Measurements from ENCODE around the gene SMARCA2. TPM values are rescaled to one million over a fixed set of nuclear protein-coding genes. Genes with fewer than 3 reads are reported as not detected.

SMARCA2 gene
- total RNA-seq, 1 experiment from 2014 or later, result 27.9 TPM

DNA sequence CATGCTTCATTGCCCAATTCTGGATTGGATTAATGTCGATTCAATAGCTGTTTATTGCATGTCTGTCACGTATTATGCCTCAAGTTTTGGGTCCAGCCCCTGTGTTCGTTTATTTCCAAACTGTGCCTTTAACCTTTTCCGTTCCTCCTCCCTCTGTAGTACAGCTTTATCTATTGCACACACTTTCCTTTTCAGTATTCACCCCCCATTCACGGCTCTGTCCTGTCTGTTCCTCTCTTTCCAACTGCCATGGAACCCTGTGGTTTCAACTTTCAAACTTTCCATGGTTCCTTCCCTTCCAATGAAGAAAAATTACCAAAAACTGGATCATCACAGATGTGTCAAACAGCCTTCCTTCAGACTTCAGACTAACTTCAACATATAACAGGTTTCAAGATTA lies 17.1 kb downstream of the SMARCA2 start:
- Histone ChIP-seq H3F3A (ENCODE audit: low read length, unreplicated experiment) (no peaks in the 10 kb centered on the region), H3K27ac (ENCODE audit: low read length) (no peak overlapping the region), H4K20me1 (ENCODE audit: low read length) (no peaks in the 10 kb centered on the region), H3K27me3 (ENCODE audit: low read length) (no peaks in the 10 kb centered on the region), H2AFZ (ENCODE audit: low read length) (no peak overlapping the region), H3K4me2 (ENCODE audit: low read length) (no peak overlapping the region), H3K4me3 (ENCODE audit: low read length) (no peak overlapping the region), H3K9me3 (ENCODE audit: low read length) (no peaks in the 10 kb centered on the region), H3K4me1 (ENCODE audit: insufficient read depth, low read length) (no peaks in the 10 kb centered on the region), H3K9me2 (replicated peaks; ENCODE audit: low read length) (no peaks in the 10 kb centered on the region), H3K9ac (ENCODE audit: low read length) (no peak overlapping the region), H3K36me3 (ENCODE audit: low read depth, low read length) (no peaks in the 10 kb centered on the region), H3K79me2 (ENCODE audit: low read length) (peaks cover 12% of the 10 kb centered on the region; the same call in 1 of the 2 replicates)
- BruUV-seq (replicated peaks), result no TSS peak
- ChIA-PET CTCF (no interaction called here), POLR2A (ENCODE audit: unreplicated experiment) (no interaction called here)
- TF ChIP-seq EZH2phosphoT487 (IDR thresholded peaks at IDR 0.05; ENCODE audit: borderline replicate concordance, low read length), result no peak
- TF ChIP-seq, protein P1, sequence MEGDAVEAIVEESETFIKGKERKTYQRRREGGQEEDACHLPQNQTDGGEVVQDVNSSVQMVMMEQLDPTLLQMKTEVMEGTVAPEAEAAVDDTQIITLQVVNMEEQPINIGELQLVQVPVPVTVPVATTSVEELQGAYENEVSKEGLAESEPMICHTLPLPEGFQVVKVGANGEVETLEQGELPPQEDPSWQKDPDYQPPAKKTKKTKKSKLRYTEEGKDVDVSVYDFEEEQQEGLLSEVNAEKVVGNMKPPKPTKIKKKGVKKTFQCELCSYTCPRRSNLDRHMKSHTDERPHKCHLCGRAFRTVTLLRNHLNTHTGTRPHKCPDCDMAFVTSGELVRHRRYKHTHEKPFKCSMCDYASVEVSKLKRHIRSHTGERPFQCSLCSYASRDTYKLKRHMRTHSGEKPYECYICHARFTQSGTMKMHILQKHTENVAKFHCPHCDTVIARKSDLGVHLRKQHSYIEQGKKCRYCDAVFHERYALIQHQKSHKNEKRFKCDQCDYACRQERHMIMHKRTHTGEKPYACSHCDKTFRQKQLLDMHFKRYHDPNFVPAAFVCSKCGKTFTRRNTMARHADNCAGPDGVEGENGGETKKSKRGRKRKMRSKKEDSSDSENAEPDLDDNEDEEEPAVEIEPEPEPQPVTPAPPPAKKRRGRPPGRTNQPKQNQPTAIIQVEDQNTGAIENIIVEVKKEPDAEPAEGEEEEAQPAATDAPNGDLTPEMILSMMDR (conservative IDR thresholded peaks at IDR 0.05; ENCODE audit: low read depth, low read length), result no peak
- intact Hi-C loops (cut with micrococcal nuclease), result no loop called here
- ATAC-seq, result no peak
- DNase-seq, result no peak

DNA sequence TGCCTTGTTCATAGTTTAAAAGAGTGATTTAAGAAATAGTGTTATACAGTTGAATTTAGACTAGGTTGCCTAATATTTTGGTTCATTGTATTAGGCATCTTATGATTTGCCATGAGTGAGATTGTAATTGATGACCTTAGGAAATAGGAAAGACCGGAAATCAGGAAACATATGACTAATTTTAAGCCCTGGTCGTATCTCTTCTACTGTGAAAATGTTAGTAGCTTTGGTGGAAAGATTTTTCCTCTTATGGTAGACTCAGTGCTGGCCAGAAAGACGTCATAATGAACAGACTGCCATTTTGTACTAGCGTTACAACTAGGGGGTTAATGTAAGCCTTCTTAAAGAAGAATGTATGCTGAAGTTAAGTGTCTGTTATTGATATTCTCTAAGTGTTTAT lies 21.7 kb downstream of the SMARCA2 start:
- H3K9ac ChIP-seq (ENCODE audit: low read length), result no peak overlapping the region
- H3K9me3 ChIP-seq (ENCODE audit: low read length), result no peaks in the 10 kb centered on the region
- no peaks in the 10 kb centered on the region for H3K36me3 ChIP-seq (ENCODE audit: low read depth, low read length)
- H3K9me2 ChIP-seq (replicated peaks; ENCODE audit: low read length), result no peaks in the 10 kb centered on the region
- H3K27ac ChIP-seq (ENCODE audit: low read length), result no peak overlapping the region
- no peaks in the 10 kb centered on the region for H3F3A ChIP-seq (ENCODE audit: low read length, unreplicated experiment)
- H3K4me3 ChIP-seq (ENCODE audit: low read length), result no peak overlapping the region
- no peak overlapping the region for H2AFZ ChIP-seq (ENCODE audit: low read length)
- H3K4me1 ChIP-seq (ENCODE audit: insufficient read depth, low read length), result no peaks in the 10 kb centered on the region
- H3K27me3 ChIP-seq (ENCODE audit: low read length), result no peaks in the 10 kb centered on the region
- no peaks in the 10 kb centered on the region for H4K20me1 ChIP-seq (ENCODE audit: low read length)
- TF ChIP-seq, protein P1 (conservative IDR thresholded peaks at IDR 0.05; ENCODE audit: low read depth, low read length), result no peak
- TF ChIP-seq EZH2phosphoT487 (IDR thresholded peaks at IDR 0.05; ENCODE audit: borderline replicate concordance, low read length), result no peak
- TF ChIP-seq EZH2 (IDR thresholded peaks at IDR 0.05; ENCODE audit: low read length, unreplicated experiment), result no peak
- DNase-seq, result no peak
- no peak overlapping the region for H3K4me2 ChIP-seq (ENCODE audit: low read length)
- POLR2A ChIA-PET (ENCODE audit: unreplicated experiment), result no interaction called here
- BruUV-seq (replicated peaks), result no TSS peak
- ATAC-seq, result no peak
- CTCF ChIA-PET, result no interaction called here
- H3K79me2 ChIP-seq (ENCODE audit: low read length), result no peaks in the 10 kb centered on the region
- intact Hi-C loops (cut with micrococcal nuclease), result no loop called here

DNA sequence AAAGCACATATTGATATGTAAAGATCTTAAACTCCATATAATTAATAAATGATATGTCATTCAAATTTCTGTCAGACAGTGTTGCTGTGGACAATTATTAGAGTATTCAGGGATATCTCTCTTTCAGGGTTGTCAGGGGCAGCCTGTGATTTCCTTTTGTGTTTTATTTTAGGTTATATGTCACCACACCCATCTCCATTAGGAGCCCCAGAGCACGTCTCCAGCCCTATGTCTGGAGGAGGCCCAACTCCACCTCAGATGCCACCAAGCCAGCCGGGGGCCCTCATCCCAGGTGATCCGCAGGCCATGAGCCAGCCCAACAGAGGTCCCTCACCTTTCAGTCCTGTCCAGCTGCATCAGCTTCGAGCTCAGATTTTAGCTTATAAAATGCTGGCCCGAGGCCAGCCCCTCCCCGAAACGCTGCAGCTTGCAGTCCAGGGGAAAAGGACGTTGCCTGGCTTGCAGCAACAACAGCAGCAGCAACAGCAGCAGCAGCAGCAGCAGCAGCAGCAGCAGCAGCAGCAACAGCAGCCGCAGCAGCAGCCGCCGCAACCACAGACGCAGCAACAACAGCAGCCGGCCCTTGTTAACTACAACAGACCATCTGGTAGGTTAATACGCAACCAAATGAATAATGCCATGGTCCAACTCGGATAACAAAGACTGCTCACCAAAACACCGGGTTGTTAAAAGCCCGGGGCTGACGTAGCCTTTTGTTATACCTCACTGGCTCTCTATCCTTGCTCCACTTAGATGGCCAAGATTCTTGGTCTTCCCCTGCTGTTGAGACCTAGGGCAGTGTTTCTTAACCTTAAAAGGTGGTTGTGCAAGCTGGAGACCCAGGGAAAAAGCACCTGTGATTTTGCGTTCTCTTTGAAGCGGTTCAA lies 24.4 kb downstream of the SMARCA2 start:
- no peak overlapping the region for H3K4me3 ChIP-seq (ENCODE audit: low read length)
- ChIA-PET POLR2A (ENCODE audit: unreplicated experiment) (no interaction called here), CTCF (no interaction called here)
- no peak for DNase-seq
- no peaks in the 10 kb centered on the region for H4K20me1 ChIP-seq (ENCODE audit: low read length)
- no TSS peak for BruUV-seq (replicated peaks)
- no peak overlapping the region for H2AFZ ChIP-seq (ENCODE audit: low read length)
- no peaks in the 10 kb centered on the region for H3F3A ChIP-seq (ENCODE audit: low read length, unreplicated experiment)
- H3K27ac ChIP-seq (ENCODE audit: low read length), result no peak overlapping the region
- H3K9ac ChIP-seq (ENCODE audit: low read length), result no peak overlapping the region
- H3K9me3 ChIP-seq (ENCODE audit: low read length), result no peaks in the 10 kb centered on the region
- no peaks in the 10 kb centered on the region for H3K4me1 ChIP-seq (ENCODE audit: insufficient read depth, low read length)
- intact Hi-C loops (cut with micrococcal nuclease), result no loop called here
- no peak overlapping the region for H3K4me2 ChIP-seq (ENCODE audit: low read length)
- H3K36me3 ChIP-seq (ENCODE audit: low read depth, low read length), result no peaks in the 10 kb centered on the region
- H3K79me2 ChIP-seq (ENCODE audit: low read length), result no peaks in the 10 kb centered on the region
- no peak for TF ChIP-seq EZH2 (IDR thresholded peaks at IDR 0.05; ENCODE audit: low read length, unreplicated experiment)
- TF ChIP-seq, protein P1 (conservative IDR thresholded peaks at IDR 0.05; ENCODE audit: low read depth, low read length), result no peak
- TF ChIP-seq EZH2phosphoT487 (IDR thresholded peaks at IDR 0.05; ENCODE audit: borderline replicate concordance, low read length), result no peak
- ATAC-seq, result no peak
- H3K9me2 ChIP-seq (replicated peaks; ENCODE audit: low read length), result no peaks in the 10 kb centered on the region
- H3K27me3 ChIP-seq (ENCODE audit: low read length), result no peaks in the 10 kb centered on the region

All from PC-3 (cell line).